AG09319 (cell line): ENCODE measurements around the gene CIDEA.

Source experiments
- DNase-seq: peaks from one replicate; pipeline ENCODE4 v3.0.0-alpha.2; 2010; ENCODE audit warnings: low read depth; ENCODE audit errors: extremely low read depth
- TF ChIP-seq, protein P1 (sequence below): IDR thresholded peaks from 2 replicates; pipeline ENCODE4 v1.5.1; 2011; ENCODE audit warnings: low read depth, mild to moderate bottlenecking, inconsistent platforms, low read length, moderate library complexity

The CIDEA gene

DNA sequence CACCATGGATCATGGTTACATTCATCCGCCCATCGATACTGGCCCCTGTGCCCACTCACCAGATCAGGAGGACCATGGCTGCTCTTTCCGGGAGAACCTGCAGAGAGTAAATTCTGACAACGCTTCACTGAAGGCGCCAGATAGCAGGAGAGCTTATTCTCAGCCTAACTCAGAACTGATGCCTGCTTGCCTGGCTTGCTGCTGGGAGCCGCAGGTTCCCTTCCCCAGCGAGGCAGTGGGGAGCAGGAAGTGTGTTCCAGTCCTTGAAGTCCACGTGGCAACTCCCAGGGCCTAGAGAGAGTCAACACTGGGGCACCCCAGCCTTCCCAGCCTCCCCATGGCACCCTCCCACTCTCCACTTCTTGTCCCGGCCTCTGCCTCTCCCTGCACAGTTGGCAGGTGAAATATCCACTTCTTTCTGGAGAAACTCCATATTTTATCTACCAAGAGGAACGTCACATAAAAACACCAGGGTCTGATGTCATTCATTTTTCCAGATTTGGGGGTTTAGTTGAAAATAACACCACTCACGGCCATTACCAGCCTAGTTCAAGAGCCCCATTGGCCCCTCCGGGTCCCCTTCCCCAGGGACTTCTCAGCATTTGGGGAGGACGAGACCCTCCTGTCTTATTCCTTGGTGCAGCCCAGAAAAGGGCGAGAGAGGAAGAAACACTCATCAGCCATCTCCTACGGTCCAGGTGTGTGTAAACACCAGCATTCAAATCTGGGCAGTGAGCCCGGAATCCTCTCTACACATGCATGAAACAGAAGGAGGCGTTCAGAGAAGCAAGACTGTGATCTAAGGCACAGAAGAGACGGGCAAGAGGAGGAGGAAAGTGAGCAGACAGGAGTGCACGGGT, 50.4 kb downstream of the CIDEA start:
- TF ChIP-seq, protein P1, sequence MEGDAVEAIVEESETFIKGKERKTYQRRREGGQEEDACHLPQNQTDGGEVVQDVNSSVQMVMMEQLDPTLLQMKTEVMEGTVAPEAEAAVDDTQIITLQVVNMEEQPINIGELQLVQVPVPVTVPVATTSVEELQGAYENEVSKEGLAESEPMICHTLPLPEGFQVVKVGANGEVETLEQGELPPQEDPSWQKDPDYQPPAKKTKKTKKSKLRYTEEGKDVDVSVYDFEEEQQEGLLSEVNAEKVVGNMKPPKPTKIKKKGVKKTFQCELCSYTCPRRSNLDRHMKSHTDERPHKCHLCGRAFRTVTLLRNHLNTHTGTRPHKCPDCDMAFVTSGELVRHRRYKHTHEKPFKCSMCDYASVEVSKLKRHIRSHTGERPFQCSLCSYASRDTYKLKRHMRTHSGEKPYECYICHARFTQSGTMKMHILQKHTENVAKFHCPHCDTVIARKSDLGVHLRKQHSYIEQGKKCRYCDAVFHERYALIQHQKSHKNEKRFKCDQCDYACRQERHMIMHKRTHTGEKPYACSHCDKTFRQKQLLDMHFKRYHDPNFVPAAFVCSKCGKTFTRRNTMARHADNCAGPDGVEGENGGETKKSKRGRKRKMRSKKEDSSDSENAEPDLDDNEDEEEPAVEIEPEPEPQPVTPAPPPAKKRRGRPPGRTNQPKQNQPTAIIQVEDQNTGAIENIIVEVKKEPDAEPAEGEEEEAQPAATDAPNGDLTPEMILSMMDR, result no peak
- no peak for DNase-seq

DNA sequence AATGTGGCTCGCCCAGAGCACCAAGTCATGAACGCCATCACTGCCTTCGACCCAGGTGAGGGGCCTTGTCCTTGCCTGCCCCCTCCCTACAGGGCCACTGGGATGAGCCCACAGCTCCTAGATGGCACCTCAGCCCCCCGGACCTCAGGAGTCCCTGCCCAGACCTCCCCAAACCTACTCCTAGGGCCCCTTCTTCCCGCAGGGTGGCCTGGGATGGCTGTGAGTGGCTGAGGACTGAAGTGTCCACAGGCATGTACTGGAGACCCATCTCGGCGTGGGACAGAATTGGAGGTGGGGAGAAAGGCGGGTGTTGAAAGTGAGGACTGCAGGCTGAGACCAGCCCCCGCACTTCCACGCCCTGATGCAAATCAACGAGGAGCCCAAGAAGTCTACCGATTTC, 51.0 kb downstream of the CIDEA start:
- TF ChIP-seq, protein P1, result no peak

DNA sequence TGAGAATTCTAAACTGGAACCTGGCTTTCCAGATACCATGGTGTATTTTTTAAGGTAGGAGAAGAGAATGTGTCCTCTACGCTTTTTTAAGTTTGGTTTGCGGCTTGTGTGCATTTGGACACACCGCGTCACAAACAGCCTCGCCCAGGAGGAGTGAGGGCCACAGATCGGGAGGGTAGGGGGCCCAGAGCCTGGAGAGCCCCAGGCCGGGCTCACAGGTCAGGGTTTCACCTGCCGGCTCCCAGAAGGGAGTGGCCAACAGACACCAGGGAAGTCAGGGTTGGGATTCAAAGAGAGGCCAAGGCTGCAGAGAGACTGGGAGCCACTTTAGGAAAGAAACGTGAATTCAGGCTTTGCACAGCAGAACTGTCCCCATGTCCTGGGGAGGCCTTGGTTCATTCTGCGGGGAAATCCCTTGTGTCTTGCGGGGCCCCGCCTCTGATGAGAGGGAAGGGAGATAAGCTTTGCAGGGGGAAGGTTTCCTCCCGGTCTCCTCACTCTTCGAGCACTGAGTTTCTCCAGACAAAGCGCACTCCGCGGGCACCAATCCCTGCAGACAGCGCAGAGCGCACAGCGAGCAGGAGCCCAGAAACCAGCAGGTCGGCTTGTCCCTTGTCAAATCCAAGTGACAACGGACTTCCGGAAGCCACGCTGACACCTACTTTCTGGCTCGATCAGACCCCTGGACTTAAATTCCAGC, 51.9 kb downstream of the CIDEA start:
- TF ChIP-seq, protein P1, result no peak
- DNase-seq, result no peak

More for the DNA sequence above, 51.0 kb downstream of the CIDEA start:
- no peak for DNase-seq

DNA sequence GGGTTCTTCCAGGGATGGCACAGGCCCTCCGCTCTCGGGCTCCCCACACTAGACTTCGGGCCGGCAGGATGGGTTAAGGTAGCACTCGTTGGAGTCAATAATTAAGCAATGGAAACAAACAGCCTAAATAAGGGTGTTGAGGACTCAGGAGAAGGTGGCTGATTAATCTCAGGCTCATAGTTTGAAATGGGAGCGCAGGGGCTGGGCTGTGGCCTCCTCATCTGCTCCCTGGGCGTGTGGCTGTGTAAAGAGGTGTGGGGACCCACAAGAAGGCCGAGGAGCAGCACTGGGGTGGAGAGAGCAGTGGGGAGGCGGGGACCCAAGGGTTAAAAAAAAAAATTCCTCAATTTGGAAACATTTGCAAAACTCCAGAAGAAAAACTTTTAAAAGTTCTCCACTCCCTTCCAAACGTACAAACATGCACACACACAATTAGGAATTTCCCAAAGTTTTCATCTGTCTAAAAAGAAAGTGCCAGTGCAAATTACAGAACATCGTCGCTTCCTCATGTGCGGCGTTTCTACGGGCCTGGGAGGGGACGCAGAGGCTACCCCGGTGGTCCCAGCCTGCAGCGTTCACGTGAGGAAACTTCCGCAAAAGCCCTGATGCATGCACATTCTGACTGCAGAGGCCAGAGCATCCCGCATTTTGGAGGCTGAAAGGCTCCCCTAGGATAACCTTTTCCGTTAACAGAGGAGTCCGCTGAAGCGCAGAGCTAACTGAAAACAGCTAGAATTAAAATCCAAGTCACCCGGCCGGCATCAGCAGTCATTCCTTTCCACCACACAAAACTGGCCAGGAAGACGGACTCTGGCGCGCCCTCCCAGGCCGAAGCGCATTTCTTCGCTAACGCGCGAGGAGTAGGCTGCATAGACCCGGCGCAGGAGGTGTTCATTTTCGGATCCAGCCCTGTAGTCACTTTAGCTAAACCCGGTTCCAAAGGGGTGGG, 52.9 kb downstream of the CIDEA start:
- TF ChIP-seq, protein P1, result peak; percentile 41
- no peak for DNase-seq

DNA sequence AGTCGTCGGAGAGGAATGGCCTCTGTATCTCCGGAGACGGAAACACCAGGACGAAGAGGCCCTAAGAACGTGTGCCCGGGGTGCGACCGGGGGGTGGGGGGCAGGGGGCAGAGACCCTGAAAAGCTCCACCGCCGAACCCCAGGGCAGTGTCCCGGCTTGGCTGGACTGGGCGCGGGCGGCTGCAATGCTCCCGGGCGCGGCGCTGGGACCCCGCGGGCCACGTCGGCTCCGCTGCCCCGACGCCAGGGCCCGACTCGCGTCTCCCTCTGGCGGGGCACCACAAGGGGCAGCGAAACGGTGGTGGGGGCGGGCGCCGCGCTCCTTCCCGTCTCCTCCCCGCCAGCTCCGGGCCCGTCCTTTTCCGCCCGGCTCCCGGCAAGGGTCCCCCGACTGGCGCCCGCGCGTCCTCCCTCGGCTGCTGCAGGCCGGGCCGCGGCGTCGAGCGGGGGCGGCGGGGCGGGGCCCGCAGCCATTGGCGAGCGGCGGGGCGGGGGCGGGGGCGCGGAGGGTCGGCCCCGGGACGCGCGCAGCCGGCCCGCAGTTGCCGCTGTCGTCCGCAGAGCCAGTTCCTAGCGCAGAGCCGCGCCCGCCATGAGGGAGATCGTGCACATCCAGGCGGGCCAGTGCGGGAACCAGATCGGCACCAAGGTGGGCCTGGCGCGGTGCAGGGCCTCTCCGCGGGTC, 53.7 kb downstream of the CIDEA start, which contains the start of gene TUBB6:
TUBB6 (plus strand) TSS at position 541 of the 685 bp plus-strand sequence; CDS start at position 593, 52 bp downstream.
- TF ChIP-seq, protein P1, result no peak
- DNase-seq, result peak; percentile 54

DNA sequence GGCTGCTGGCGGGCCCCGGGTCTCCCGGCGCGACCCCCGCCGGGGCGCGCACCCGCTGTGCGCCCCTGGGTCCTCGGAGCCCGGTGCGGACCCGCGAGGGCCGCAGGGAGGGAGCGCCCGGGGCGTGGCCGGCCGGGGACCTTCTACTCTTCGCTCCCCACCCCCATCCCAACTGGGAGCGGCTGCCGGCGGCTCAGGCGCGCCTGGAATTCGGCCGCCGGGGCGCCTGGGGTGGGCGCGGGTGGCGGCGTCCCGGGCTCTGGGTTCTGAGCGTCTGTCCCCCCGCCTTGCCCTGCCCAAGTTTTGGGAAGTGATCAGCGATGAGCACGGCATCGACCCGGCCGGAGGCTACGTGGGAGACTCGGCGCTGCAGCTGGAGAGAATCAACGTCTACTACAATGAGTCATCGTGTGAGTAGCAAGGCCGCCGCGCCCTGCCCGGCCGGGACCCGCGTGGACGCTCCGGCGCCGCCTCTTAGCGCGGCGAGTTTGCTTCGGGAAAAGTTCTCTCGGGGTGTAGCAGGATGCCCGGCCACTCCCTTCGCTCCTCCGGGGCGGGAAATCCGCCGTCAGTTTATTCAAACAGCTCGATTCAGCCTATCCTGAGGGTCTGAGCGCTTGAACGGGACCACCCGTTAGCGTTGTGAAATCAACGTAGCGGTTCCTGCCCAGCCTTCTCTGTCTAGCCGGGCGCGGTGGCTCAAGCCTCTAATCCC, 54.4 kb downstream of the CIDEA start:
- TF ChIP-seq, protein P1, result no peak
- peak; percentile 84 for DNase-seq
